ENCODE results near the gene NUP205.
"Not testable (repeated sequence)": the region's sequence is repeated elsewhere in the genome, so short reads cannot be mapped to it uniquely, and the experiment has no call there.

NUP205 gene

DNA sequence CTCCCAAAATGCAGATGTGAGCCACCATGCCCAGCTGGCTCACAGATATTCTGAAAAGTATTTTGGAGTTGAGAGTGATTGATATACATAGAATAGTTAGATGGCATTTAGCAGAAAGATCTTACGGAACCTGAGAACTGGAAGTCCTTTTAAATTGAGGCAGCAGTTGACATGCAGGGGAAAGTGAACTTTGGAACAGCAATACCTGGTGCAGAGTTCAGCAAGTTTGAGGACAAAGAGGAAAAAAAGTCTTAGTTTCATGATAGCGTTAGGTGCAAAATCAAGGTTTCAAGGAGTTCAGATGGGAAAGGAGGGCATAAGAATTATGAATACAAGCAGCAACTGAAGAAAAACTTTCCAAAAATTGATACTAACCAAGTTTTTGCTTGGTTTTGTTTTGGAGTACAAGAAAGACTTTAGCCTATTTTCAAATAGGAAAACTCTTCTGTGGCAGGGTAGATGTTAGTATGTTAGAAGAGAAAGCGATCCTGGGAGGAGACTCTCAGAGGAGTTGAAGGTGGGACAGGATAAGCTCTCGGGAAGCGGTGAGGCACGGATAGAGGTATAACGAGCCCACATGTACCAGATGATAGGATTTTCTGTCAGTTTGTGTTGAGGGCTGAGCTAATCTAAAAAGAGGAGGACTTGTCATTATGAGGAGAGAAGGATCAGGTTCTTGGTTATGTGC lies 76.6 kb downstream of the NUP205 start:
- H3K9me3 Mint-ChIP-seq = no peaks in the 10 kb centered on the region
- TF ChIP-seq, protein P1, sequence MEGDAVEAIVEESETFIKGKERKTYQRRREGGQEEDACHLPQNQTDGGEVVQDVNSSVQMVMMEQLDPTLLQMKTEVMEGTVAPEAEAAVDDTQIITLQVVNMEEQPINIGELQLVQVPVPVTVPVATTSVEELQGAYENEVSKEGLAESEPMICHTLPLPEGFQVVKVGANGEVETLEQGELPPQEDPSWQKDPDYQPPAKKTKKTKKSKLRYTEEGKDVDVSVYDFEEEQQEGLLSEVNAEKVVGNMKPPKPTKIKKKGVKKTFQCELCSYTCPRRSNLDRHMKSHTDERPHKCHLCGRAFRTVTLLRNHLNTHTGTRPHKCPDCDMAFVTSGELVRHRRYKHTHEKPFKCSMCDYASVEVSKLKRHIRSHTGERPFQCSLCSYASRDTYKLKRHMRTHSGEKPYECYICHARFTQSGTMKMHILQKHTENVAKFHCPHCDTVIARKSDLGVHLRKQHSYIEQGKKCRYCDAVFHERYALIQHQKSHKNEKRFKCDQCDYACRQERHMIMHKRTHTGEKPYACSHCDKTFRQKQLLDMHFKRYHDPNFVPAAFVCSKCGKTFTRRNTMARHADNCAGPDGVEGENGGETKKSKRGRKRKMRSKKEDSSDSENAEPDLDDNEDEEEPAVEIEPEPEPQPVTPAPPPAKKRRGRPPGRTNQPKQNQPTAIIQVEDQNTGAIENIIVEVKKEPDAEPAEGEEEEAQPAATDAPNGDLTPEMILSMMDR (IDR thresholded peaks at IDR 0.05; ENCODE audit: unreplicated experiment in 3 of 3) = no peak

DNA sequence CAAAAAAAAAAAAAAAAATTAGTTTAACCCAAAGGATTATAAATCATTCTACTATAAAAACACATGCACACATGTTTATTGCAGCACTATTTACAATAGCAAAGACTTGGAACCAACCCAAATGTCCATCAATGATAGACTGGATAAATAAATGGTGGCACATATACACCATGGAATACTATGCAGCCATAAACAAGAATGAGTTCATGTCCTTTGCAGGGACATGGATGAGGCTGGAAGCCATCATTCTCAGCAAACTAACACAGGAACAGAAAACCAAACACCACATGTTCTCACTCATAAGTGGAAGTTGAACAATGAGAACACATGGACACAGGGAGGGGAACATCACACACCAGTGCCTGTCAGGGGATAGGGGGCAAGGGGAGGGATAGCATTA lies 82.0 kb downstream of the NUP205 start:
- H3K27me3 Mint-ChIP-seq (ENCODE audit: low read depth); H3K9me3 Mint-ChIP-seq; H3K4me1 Mint-ChIP-seq; H3K27ac Mint-ChIP-seq; H3K4me3 Mint-ChIP-seq: not testable (repeated sequence)
- peaks cover 70% of the 10 kb centered on the region for H3K36me3 Mint-ChIP-seq (ENCODE audit: low read depth)

More for the DNA sequence above, 76.6 kb downstream of the NUP205 start:
- peaks cover 75% of the 10 kb centered on the region for H3K36me3 Mint-ChIP-seq (ENCODE audit: low read depth)
- H3K27me3 Mint-ChIP-seq (ENCODE audit: low read depth) = no peaks in the 10 kb centered on the region
- H3K4me3 Mint-ChIP-seq = no peak overlapping the region
- H3K4me1 Mint-ChIP-seq = no peaks in the 10 kb centered on the region
- no peak overlapping the region for H3K27ac Mint-ChIP-seq

DNA sequence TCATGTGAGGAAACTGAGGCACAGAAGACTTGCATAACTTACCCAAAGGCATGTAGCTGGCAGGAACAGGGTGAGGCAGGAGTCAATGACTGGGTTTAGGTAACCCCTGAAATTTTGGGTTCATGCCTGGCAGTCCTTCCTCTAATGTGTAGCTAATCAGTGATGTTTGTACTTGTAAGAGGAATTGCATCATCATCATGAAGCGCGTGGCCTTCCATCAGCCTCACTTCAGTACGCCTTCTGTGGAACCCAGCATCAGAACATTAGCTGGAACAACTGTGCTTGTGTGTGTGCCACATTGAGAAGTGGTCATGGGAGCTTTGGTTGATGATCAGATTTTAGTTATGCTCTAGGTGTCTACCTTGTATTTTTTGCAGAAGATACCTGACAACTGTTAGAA lies 86.4 kb downstream of the NUP205 start:
- no peak overlapping the region for H3K27ac Mint-ChIP-seq
- H3K4me3 Mint-ChIP-seq = no peak overlapping the region
- no peaks in the 10 kb centered on the region for H3K27me3 Mint-ChIP-seq (ENCODE audit: low read depth)
- TF ChIP-seq, protein P1 (IDR thresholded peaks at IDR 0.05; ENCODE audit: unreplicated experiment in 3 of 3) = no peak
- peaks cover 64% of the 10 kb centered on the region for H3K36me3 Mint-ChIP-seq (ENCODE audit: low read depth)
- no peaks in the 10 kb centered on the region for H3K9me3 Mint-ChIP-seq
- no peaks in the 10 kb centered on the region for H3K4me1 Mint-ChIP-seq

DNA sequence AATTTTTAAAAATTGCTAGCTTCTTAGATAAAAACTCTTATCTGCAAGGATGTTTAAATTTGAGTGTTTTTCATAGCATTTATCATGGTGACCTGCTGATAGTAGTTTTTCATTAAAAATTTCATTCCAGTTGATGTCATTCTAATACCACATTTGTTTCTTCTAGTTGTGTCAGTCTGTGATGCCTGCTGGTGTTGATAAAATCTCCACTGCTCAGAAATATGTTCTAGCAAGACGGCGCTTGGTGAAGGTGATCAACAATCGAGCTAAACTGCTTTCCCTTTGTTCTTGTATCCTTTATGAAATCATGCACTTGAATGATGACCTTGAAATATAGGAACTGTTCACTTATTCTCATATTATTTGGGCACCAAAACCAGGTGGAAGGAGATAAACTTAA lies 87.0 kb downstream of the NUP205 start:
- H3K27ac Mint-ChIP-seq = no peak overlapping the region
- H3K27me3 Mint-ChIP-seq (ENCODE audit: low read depth) = no peaks in the 10 kb centered on the region

DNA sequence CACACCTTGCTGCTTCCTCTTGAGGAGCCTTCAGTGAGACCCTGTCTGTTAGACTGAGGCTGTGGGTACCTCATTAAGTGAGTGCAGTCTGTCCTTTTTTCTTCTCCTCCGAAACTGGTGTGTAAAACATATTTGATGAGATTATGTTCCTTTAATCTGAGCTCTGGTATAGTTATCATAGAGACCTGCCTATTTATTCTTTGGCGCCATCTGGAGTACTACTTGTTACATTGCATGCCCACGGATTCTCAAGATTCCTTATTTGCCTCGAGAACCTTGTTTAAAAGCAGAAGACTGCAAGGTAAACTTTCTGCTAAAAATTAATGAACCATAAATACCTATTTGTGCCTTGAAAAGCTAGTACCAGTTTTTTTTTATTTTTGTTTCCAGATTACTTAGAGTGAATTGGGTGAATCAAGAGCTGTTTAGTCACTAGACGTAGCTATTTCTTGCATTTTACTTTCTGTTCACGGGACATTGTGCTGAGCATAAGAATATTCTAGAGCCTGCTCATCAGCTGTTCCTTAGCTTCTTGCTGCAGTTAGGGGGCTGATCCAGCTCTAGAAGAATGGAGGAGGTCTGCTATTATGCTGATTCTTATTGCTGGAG lies 87.7 kb downstream of the NUP205 start:
- TF ChIP-seq, protein P1 (IDR thresholded peaks at IDR 0.05; ENCODE audit: unreplicated experiment in 3 of 3) = peak; percentile 75 to 80 (median 76)
- Mint-ChIP-seq H3K36me3 (ENCODE audit: low read depth) (peaks cover 57% of the 10 kb centered on the region), H3K9me3 (no peaks in the 10 kb centered on the region)

More for the DNA sequence above, 87.0 kb downstream of the NUP205 start:
- TF ChIP-seq, protein P1 (IDR thresholded peaks at IDR 0.05; ENCODE audit: unreplicated experiment in 3 of 3) = no peak
- no peaks in the 10 kb centered on the region for H3K9me3 Mint-ChIP-seq
- no peak overlapping the region for H3K4me3 Mint-ChIP-seq
- peaks cover 63% of the 10 kb centered on the region for H3K36me3 Mint-ChIP-seq (ENCODE audit: low read depth)
- no peaks in the 10 kb centered on the region for H3K4me1 Mint-ChIP-seq

DNA sequence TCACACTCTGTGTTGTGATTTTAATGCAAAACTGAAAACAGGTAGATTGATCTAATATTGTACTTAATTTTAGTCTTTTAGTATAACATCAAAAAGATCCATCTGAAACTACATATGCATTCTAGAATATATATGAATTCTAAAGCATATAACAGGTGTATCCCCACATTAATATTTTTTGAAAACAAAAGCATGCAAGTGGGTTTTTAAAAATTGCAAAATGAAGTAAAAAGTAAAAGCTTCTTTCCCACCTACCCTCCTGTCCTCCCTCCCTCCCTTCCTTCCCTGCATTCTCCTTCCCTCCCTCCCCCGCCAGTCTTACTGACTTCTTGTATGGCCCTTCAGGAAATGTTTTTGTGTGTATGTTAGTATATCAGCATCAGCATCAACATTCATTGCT lies 90.0 kb downstream of the NUP205 start:
- Mint-ChIP-seq H3K9me3 (no peaks in the 10 kb centered on the region), H3K4me3 (no peak overlapping the region), H3K4me1 (peaks cover 6% of the 10 kb centered on the region), H3K27me3 (ENCODE audit: low read depth) (no peaks in the 10 kb centered on the region), H3K27ac (no peak overlapping the region), H3K36me3 (ENCODE audit: low read depth) (peaks cover 37% of the 10 kb centered on the region)
- TF ChIP-seq, protein P1 (IDR thresholded peaks at IDR 0.05; ENCODE audit: unreplicated experiment in 3 of 3) = no peak

More for the DNA sequence above, 87.7 kb downstream of the NUP205 start:
- Mint-ChIP-seq H3K4me3 (no peak overlapping the region), H3K27ac (peak overlapping the region in 1 of 3 experiments; percentile 25), H3K4me1 (peaks cover under 1% of the 10 kb centered on the region), H3K27me3 (ENCODE audit: low read depth) (no peaks in the 10 kb centered on the region)

All from nephron (organoid).